Thyroid gland (tissue), 4 donors: ENCODE measurements around the gene CCL24.

Source experiments
- CTCF ChIP-seq, 6 experiments: fragments of 200-600 bp in 3 of 6; fragments of 450-650 bp in 3 of 6; sonication (generic) in 3 of 6; IDR thresholded peaks; one replicate each; pipeline ENCODE4 v1.5.1; 2016 to 2019; ENCODE audit warnings: antibody characterized with exemption in 6 of 6, mild to moderate bottlenecking in 2 of 6, inconsistent platforms in 1 of 6, moderate library complexity in 1 of 6
- POLR2A ChIP-seq, 2 donors: fragments of 450-650 bp; IDR thresholded peaks; one replicate each; pipeline ENCODE4 v1.6.1; 2017; ENCODE audit warnings: antibody characterized with exemption in 2 of 2, mild to moderate bottlenecking in 2 of 2, moderate library complexity in 1 of 2

- TF ChIP-seq POLR2A (IDR thresholded peaks at IDR 0.05) (no peak), CTCF (IDR thresholded peaks at IDR 0.05) (no peak)
Observed at GRCh38 chr7:75842836-75843446, 29.3 kb upstream of the CCL24 start.
